ENCODE measurements around the gene AOPEP. TPM values are rescaled to one million over a fixed set of nuclear protein-coding genes. Genes with fewer than 3 reads are reported as not detected.

Gene AOPEP
- total RNA-seq, 4 donors from 2014 or later: 56.5 to 160 (median 103) TPM

DNA sequence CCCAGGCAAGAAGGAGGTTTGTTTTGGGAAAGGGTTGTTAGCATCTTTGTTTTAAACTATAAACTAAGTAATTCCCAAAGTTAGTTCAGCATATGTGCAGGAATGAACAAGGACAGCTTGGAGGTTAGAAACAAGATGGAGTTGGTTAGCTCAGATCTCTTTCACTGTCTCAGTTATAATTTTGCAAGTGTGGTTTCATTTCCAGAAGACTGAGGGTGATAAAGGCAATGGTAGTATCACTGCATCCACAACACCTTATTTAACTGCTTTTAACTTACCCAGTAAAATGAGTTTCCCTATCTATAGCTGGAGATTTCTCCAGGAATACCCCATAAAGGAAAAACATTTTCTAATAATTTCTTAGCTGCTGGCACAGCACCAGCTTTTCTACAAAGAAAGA is 152.7 kb downstream of the AOPEP start:
- no peak overlapping the region for H3K4me3 ChIP-seq
- intact Hi-C loops (cut with DNase I; ENCODE audit: low total_unique reads) (loop anchor here (5.0 kb wide), 1 partner anchor 33 kb away; no protein-coding TSS in a partner anchor), in situ Hi-C loops (cut with MboI; ENCODE audit: low sequenced_read_pairs in 4 of 4) (no loop called here)
- no peaks in the 10 kb centered on the region for H3K27me3 ChIP-seq
- no peak for ATAC-seq
- no peak for DNase-seq
- no peak for TF ChIP-seq POLR2A (IDR thresholded peaks at IDR 0.05)
- TF ChIP-seq, protein P1, sequence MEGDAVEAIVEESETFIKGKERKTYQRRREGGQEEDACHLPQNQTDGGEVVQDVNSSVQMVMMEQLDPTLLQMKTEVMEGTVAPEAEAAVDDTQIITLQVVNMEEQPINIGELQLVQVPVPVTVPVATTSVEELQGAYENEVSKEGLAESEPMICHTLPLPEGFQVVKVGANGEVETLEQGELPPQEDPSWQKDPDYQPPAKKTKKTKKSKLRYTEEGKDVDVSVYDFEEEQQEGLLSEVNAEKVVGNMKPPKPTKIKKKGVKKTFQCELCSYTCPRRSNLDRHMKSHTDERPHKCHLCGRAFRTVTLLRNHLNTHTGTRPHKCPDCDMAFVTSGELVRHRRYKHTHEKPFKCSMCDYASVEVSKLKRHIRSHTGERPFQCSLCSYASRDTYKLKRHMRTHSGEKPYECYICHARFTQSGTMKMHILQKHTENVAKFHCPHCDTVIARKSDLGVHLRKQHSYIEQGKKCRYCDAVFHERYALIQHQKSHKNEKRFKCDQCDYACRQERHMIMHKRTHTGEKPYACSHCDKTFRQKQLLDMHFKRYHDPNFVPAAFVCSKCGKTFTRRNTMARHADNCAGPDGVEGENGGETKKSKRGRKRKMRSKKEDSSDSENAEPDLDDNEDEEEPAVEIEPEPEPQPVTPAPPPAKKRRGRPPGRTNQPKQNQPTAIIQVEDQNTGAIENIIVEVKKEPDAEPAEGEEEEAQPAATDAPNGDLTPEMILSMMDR (IDR thresholded peaks at IDR 0.05 in 4 of 5, conservative IDR thresholded peaks at IDR 0.05 in 1 of 5): no peak
- no peaks in the 10 kb centered on the region for H3K9me3 ChIP-seq
- H3K4me1 ChIP-seq: peaks cover 10 to 21% of the 10 kb centered on the region in 2 donors
- no peak overlapping the region for H3K27ac ChIP-seq
- H3K36me3 ChIP-seq: no peaks in the 10 kb centered on the region

DNA sequence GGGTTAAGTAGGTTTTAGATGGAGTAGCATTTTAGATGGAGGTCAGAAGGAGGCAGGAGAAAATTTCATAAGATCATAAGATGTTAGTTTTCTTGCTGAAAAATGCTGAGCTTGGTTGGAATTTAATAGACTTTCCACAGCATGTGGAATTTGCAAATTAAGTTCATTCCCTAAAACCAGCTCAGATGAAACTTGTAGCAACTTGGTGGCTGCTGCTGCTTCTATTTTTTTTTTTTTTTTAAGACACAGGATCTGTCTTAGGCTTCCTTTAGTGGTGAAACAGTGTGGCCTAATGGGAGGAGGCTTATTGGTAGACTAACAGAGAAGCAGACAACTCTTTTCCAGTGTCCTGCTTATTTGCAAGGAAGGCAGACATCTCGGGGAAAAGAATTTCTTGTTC is 154.5 kb downstream of the AOPEP start:
- TF ChIP-seq POLR2A (IDR thresholded peaks at IDR 0.05): no peak
- TF ChIP-seq, protein P1 (IDR thresholded peaks at IDR 0.05 in 4 of 5, conservative IDR thresholded peaks at IDR 0.05 in 1 of 5): no peak
- intact Hi-C loops (cut with DNase I; ENCODE audit: low total_unique reads): no loop called here
- in situ Hi-C loops (cut with MboI; ENCODE audit: low sequenced_read_pairs in 4 of 4): no loop called here
- DNase-seq: no peak
- H3K4me1 ChIP-seq: peaks cover 10 to 21% of the 10 kb centered on the region in 2 donors
- no peaks in the 10 kb centered on the region for H3K9me3 ChIP-seq
- no peak for ATAC-seq
- no peak overlapping the region for H3K4me3 ChIP-seq
- H3K27me3 ChIP-seq: no peaks in the 10 kb centered on the region
- H3K27ac ChIP-seq: peak overlapping the region in 1 of 4 donors; percentile 15
- H3K36me3 ChIP-seq: no peaks in the 10 kb centered on the region

DNA sequence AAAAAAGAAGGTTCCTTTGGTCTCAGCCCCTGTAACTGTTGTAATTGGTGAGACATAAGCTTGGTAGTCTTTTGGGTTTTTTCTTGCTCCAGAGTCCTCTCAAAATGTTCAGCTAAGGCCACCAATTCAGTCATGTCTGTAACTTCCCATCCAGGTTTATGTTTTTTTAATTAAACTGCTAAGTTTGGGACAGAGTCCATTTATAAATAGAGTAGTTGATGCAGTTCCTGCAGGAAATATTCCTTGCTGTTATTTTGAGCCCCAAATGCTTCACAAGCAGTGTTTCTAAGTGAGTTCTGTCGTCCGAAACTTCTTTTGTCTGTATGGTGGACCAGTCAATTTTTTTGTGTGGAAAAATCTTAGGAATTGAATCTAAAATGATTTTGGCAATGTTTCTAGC is 155.0 kb downstream of the AOPEP start:
- no peak for DNase-seq
- no peaks in the 10 kb centered on the region for H3K9me3 ChIP-seq
- no peaks in the 10 kb centered on the region for H3K27me3 ChIP-seq
- in situ Hi-C loops (cut with MboI; ENCODE audit: low sequenced_read_pairs in 4 of 4): no loop called here
- H3K36me3 ChIP-seq: no peaks in the 10 kb centered on the region
- TF ChIP-seq, protein P1 (IDR thresholded peaks at IDR 0.05 in 4 of 5, conservative IDR thresholded peaks at IDR 0.05 in 1 of 5): no peak
- TF ChIP-seq POLR2A (IDR thresholded peaks at IDR 0.05): no peak
- H3K4me3 ChIP-seq: no peak overlapping the region
- no peak for ATAC-seq
- intact Hi-C loops (cut with DNase I; ENCODE audit: low total_unique reads): no loop called here
- peak overlapping the region in 1 of 4 donors; percentile 15 for H3K27ac ChIP-seq
- peaks cover 10 to 21% of the 10 kb centered on the region in 2 donors for H3K4me1 ChIP-seq

DNA sequence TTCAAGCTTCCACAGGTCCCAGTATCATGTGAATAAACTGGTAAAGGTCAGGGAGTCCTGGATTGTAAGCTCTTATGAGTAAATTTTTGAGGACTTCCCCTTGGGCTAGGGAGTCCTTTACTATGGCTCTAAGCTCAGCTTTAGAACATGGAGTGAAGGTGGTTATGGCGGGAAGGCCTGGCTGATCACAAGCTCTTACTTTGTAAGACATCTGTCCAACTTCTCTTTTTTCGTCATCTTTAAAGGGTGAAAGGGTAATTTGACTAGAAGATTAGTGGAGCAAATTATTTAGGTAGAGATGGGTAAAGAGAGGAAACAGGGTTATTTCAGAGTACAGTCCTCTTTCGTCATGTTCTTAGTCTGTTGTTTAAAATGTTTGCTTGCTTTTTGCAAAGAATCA is 155.4 kb downstream of the AOPEP start:
- no peak overlapping the region for H3K27ac ChIP-seq

More for the DNA sequence above, 155.4 kb downstream of the AOPEP start:
- TF ChIP-seq, protein P1 (IDR thresholded peaks at IDR 0.05 in 4 of 5, conservative IDR thresholded peaks at IDR 0.05 in 1 of 5): no peak
- no peak for TF ChIP-seq POLR2A (IDR thresholded peaks at IDR 0.05)
- DNase-seq: no peak
- ATAC-seq: no peak
- no peaks in the 10 kb centered on the region for H3K9me3 ChIP-seq
- in situ Hi-C loops (cut with MboI; ENCODE audit: low sequenced_read_pairs in 4 of 4): no loop called here
- intact Hi-C loops (cut with DNase I; ENCODE audit: low total_unique reads): no loop called here
- no peaks in the 10 kb centered on the region for H3K27me3 ChIP-seq
- no peaks in the 10 kb centered on the region for H3K36me3 ChIP-seq
- H3K4me1 ChIP-seq: peaks cover 10 to 18% of the 10 kb centered on the region in 2 donors
- no peak overlapping the region for H3K4me3 ChIP-seq
